HG03108 (cell line): ENCODE measurements around the gene SLC44A3.

Source experiments
- ATAC-seq: cut with Tn5 transposase; IDR thresholded peaks from one replicate; pipeline ENCODE4 v1.9.1; 2021; ENCODE audit warnings: moderate library complexity; ENCODE audit not compliant: unreplicated experiment

Gene SLC44A3, protein sequence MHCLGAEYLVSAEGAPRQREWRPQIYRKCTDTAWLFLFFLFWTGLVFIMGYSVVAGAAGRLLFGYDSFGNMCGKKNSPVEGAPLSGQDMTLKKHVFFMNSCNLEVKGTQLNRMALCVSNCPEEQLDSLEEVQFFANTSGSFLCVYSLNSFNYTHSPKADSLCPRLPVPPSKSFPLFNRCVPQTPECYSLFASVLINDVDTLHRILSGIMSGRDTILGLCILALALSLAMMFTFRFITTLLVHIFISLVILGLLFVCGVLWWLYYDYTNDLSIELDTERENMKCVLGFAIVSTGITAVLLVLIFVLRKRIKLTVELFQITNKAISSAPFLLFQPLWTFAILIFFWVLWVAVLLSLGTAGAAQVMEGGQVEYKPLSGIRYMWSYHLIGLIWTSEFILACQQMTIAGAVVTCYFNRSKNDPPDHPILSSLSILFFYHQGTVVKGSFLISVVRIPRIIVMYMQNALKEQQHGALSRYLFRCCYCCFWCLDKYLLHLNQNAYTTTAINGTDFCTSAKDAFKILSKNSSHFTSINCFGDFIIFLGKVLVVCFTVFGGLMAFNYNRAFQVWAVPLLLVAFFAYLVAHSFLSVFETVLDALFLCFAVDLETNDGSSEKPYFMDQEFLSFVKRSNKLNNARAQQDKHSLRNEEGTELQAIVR

DNA sequence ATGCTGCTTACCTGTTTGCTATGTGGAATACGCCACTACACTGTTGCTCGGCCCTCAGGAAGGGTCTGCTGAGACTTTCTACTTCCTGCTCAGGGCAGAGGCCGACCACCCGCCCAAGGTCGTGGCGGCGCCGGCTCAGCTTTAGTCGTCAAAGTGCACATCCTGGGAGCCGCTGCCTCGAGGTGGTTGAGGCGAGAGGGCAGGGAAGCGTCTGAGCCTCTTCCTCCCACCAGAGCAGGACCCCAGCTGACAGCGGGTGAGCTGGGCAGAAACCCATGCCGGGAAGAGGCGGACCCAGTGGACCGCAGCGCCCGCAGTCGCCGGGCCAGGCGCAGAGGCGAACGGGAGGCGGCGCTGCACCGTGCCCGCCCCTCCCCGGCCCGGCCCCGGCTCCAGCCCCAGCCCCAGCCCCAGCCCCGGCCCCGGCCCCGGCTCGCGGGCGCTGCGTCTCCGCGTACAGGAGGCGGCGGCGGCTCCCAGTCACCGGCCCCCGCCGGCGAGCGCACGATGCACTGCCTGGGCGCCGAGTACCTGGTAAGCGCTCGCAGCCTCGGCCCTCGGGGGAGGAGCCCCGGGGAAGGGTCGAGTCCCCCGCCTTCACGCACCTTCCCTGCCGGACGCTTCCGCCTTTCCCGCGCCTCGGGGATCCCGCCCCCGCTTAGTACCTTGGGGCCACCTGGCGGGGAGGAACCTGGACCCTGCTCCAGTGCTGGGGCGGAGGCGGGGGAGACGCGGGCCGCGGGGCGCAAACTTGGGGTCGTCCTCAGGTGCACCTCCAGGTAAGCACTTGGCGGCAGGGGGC, at the start of gene SLC44A3:
SLC44A3 (plus strand) TSS at position 413 of the 802 bp plus-strand sequence; CDS start at position 508, 95 bp downstream.
- ATAC-seq = no peak

DNA sequence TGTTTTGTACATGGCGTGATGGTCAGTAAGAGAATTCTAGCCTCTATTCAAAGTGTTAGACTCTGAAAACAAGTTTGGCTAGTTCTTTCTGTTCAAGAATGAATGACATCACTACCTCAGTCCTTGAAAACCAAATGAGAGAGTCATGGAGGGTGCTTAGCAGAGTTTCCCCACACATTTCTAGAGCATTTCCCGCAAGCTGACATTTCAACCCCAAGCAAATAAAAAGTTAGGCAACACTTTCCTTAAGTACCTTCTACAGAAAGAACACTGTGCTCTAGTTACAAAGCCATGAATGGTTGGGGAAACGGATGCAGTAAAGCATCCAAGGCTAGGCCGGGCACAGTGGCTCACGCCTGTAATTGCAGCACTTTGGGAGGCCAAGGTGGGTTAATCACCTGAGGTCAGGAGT, 47.9 kb upstream of the SLC44A3 start:
- no peak for ATAC-seq

DNA sequence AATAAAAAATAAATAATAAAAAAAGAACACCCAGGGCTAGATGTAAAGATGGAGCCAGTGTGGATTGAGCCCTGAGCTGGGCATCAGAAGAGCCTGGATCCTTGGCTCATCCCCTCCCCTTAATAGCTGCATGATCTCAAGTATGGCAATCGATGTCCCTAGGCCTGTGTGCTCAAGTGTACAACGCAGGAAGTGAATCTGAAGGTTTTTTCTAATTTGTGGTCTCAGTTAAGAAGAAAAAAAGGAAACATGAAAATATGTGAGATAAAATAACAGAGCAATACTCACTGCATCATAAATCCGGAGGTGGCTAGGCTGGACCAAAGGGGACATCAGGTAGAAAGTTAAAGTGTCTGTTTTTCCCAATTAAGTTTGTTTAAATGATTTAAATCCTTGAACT, 47.3 kb upstream of the SLC44A3 start:
- no peak for ATAC-seq

DNA sequence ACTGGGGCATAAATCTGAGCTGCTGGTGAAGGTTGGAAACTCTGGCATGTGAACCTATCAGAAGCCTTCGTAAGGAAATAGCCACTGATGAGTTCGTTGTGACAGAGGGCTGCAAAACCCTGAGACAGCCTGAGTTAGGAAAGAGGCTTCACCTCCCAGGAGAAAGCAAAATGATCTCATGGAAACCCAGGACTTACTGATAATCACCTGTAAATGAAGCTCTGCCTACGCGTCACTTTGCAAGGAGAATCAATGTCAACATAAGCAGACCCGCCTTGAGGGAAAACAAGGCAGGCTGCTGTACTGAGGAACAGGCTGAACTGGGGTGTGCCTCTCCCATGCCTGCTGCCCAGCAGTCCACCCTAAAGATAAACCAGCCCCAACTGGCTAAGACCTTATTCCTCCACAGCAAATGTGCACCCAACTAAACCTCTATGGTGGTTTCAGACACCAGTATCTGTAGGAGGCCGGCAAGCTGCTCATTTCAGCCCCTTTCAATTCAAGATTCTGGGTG, 46.8 kb upstream of the SLC44A3 start:
- no peak for ATAC-seq

DNA sequence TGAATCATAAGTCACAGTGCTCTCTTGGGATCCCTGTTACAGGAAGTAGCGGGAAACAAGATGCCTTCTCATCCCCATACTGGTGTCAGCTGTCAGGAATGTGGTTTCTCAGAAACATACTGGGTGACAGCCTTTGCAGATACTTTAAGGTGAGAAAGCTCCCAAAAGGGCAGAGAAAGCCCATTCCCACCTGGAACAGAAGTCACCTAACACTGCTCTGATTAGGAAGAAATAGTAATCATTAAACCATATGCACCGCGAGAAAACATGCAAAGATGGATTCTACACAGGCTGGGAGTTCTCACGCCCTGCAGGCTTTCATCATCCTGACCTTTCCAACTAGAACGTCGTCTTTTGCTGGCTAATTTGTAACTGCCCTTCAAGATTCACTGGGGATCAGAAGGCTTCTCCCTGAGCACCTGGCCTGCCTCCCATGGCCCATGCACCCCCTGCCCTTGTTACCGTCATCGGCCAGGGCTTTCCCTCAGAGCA, 46.2 kb upstream of the SLC44A3 start:
- no peak for ATAC-seq

DNA sequence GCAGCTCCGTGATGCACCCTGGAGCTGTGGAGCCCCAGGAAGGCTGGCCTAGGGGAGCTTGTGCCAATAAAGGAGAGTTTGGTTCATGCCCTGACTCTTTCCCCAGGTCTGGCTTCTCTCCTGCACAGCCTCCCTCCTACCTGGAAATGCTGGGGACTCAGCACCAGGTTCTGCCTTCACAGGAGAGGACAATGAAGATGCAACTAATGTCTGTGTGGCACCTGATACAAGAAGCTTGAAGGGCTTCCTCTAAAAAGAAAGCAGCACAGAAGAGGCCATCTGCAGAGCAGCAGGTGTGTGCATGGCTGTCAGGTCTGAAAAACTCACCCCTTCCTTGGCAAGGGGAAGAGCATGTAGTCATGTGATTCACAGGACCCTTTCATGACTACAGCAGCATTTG, 43.7 kb upstream of the SLC44A3 start:
- no peak for ATAC-seq

DNA sequence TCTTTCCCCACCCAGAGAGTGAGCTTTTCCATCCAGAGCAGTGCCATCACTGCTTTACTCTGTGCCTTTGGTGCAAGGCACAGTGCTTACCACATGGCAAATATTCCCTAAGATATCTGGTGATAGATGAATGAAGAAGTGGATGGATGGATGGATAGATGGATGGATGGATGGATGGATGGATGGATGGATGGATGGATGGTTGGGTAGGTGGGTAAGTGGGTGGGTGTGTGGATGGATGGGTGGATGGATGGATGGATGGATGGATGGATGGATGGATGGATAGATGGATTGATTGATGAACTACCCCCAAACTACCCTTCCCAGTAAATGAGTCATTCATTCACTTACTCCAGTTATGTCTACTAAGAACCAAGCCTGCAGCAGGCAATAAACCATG, 42.9 kb upstream of the SLC44A3 start:
- ATAC-seq = no peak

DNA sequence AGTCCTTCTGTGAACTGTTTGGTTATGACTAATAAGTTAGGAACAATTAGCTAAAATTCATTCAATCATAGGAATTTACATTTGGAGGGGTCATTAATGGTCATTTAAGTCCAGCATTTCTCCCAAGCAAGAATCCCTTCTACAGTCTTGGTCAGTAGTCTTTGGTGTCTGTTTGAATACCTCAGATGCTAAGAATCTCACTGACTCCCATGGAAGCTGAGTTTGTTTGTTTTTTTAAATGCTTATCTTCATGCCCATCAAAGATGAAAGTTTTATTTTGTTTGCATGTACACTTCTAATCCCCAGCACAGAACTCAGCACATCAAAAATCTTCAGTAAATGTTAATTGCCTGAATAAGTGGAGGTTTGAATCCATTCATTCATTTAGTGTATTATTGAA, 41.3 kb upstream of the SLC44A3 start:
- ATAC-seq = no peak

DNA sequence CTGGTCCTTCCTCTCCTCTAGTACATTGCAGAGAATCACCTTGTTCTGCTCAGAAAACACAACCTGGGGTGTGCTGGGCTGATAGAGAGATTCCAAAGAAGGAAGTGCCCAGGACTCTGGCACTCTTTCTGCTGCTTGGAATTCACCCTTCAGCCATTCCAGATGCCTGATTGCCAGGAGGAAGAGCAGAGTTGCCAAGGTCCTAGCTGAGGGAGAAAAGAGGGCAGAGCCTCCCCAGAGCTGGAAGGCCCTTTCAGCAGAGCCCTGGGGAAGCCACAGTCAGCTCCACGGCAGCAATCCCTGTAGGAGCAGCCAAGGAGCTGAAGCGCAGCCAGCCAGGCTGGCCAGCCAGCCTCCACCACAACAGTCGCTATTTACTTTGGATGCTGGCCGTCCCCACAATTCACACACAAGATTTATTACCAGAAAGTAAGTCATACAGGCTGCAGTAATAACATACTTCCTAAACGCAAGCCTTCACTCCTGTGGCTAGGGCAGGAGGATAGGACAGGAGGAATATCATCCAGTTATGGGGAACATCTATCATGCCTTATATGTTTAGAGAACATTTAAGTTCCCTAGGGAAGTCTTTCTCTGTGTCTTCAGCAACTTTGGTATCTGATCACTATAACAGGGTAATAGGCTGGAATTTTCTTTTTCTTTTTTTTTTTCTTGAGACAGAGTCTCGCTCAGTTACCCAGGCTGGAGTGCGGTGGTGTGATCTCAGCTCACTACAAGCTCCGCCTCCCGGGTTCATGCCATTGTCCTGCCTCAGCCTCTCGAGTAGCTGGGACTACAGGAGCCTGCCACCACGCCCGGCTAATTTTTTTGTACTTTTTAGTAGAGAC, 36.6 kb upstream of the SLC44A3 start:
- ATAC-seq = no peak

DNA sequence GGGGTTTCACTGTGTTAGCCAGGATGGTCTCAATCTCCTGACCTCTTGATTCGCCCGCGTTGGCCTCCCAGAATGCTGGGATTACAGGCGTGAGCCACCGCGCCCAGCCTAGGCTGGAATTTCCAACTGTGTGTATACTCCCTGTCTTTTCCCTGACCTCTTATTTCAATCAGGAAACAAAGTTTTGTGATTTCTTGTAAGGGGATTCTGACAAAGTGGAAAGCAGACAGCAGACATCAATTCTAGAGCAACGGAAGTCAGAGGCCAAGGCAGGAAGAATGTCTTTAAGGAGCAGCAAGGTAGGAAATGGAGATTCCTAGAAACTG, 36.0 kb upstream of the SLC44A3 start:
- ATAC-seq = no peak

DNA sequence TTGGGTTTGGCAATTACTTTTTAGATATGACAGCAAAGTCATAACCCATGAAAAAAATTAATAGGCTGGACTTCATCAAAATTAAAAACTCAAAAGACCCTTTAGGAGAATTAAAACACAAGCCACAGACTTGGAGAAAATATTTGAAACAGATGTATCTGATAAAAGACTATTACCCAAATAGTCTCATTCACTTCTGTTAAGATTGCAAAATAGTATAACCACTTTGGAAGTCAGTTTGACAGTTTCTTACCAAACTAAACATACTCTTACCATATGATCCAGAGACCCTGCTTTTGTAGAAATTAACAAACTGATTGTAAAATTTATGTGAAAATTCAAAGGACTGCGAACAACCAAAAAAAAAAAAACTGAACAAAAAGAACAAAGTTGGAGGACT, 32.5 kb upstream of the SLC44A3 start:
- no peak for ATAC-seq

DNA sequence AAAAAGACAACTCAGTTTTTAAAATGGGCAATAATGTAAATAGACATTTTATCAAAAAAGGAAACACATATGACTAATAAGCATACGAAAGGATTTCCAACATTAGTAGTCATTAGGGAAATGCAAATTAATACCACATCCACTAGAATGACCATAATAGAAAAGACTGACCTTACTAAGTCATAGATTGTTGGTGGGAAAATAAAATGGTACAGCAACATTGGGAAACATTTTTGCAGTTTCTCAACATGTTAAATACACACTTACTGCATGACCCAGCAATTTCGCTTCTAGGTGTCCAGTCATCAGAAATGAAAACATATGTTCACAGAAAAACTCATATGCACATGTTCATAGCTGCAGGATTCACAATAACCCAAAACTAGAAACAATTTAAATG, 29.9 kb upstream of the SLC44A3 start:
- ATAC-seq = no peak

DNA sequence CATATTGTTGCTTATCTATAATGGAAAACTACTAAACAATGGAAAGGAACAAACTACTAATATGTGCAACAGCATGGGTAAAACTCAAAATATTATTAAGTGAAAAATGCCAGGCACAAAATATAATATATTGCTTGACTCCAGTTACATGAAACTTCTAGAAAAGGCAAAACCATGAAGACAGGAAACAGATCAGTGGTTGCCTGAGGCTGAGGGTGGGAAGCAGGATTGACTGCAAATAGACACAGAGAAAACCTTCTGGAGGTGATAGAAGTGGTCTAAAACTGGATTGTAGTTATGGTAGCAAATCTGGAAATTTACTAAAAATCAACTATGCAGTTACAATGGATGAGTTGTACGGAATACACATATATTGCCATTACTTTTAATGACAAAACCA, 29.5 kb upstream of the SLC44A3 start:
- ATAC-seq = no peak

DNA sequence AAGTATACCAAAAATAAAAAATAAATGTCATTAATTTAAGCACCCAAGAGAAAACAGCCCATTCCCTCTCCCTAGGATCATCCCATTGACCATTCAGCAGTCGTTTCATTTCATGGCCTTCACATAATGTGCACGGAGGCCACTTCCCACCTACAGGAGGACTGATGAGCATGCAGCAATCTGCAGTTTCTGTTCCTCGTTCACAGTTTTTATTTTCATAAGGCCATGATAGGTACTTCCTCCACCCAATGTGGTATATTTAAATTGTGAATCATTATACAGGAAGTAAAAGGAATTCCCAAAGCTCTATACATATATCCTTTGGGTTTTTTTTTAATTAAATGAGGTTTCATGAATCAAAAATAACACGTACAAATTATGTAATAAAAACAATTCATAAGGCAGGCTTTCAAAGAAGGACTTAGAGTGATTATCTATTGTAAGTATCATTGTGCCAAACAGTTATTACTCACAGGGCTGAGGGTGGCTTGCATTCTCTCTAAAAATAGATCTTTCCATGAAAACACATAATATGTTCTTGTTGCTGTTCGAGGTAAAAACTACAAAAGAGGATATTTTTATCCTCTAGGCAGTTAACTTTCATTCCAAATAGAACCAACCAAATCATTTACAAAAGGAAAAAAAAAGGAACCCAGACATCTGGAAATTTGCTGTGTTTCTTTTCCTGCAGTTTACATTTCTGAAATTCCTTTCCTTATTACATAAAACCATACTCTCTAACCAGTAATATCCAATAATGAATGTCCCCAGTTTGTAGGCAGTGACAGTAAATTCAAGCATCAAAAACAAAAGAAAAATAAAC, 27.5 kb upstream of the SLC44A3 start:
- ATAC-seq = peak; percentile 99

DNA sequence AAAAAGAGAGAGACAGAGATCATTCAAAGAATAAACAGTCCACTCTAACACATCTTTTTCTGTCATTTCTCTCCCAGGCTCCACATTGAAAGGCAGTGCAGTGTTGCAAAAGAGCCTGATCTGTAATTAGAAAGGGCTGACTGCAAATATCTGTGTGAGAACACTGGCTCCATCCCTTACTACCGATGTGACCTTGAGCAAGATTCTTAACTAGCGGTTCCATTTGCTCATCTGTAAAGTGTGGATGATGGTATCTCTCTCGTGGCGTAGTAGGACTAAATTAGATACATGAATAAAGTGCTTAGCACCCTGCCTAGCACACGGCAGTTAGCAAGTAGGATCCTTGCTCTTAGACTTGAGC, 26.9 kb upstream of the SLC44A3 start:
- ATAC-seq = no peak

DNA sequence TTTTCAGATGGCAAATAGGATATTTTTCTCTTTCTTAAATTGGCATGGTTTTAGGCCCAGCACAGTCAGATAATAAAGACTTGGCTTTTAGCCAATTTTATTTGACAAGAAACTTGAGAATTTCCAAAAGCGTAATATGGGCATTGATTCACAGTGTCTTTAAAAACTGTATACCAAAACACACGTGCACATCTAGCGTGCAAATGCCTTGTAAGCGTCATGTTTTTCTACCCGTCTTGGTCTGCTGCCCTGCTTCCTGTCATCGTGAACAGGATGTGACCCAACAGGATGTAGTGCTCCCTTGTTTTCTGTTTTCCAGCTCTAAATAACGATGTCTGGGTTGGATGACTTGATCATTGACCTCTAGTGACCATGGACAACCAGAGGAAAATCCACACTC, 24.7 kb upstream of the SLC44A3 start:
- no peak for ATAC-seq

DNA sequence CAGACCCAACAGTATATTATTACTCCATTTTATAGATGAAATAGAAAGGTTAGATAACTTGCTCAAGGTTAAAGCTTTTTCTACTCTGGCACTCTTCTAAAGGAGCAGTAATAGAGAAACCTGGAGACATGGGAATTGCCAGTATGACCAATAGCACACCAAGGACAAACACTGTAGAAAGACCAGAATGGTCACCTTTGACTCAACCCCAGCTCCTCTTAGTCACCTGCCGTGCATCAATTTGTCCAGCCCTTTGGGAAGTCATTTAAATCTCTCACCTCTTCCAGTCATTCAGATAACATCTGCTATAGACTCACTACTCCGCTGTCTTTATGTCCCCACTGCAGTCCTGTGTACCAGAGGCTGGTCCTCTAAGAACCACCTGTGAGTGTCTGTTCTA, 23.9 kb upstream of the SLC44A3 start:
- ATAC-seq = no peak

DNA sequence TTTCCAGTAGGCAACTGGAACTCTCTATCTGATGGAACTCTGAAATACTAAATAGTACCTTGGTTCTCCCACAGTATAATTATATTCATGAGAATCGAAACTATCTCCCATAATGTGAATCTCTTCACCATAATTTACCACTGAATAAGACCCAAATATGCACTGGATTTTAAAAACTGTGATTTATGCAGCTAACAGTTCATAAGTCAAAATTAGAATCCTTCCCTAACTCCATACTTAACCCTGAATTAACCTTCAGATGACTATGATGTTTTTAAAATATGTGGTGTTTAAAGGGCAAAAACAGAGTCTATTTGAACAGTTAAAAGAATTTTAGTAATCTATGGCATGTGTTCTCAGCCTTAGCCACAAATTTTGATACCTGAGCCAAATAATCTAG, 22.9 kb upstream of the SLC44A3 start:
- ATAC-seq = no peak

DNA sequence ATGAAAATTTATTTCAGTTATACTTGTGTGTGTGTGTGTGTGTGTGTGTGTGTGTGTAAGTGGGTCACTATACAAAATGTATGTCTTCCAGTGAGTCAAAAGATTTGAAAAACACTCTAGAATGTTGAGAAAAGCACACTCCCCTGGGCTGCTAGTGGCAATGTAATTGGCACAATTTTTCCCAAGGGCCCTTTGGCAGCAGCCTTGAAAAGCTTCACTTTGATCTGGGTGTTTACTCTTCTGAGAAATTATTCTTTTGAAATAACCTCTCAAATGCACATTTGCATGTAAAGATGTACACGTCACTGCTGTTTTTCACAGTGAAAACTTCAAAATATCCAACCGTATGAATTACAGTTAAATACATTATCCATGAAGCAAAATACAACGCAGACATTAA, 22.1 kb upstream of the SLC44A3 start:
- ATAC-seq = no peak

DNA sequence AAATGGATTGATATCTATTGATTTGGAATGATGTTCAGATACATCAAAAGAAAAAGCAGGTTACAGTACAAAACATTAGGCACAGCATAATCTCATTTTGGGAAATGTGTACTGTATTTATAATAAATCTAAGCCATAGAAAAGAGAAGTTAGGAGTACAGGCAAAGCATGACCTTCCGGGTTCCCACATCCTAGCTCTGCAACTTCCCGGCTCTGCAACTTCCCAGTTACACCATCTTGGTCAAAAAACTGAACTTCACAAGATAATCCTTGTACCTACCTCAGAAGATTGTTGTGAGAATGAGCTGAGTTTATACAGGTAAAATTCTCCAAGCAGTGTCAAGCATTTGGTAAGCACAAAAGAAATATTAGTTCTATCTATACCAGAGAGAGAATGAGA, 21.7 kb upstream of the SLC44A3 start:
- no peak for ATAC-seq
